HCT116 (cell line): Measurements from ENCODE around the gene BRIP1. TPM values are rescaled to one million over a fixed set of nuclear protein-coding genes. Genes with fewer than 3 reads are reported as not detected.

Experiments
- ATAC-seq: fragments of 200-7000 bp; cut with Tn5 transposase; 2 replicates; pipeline ENCODE4 v1.9.1; 2020; ENCODE audit warnings: mild to moderate bottlenecking, moderate library complexity
- BruUV-seq: library from RNA; stranded (reverse); fragments of 400-500 nt; replicated peaks from 2 replicates; lab custom pipeline; 2021; lab: Mats Ljungman, UMichigan
- CTCF ChIA-PET: fragments of 300-600 bp; sonication (Branson Sonifier 250); formaldehyde crosslinking; loops from one replicate; lab custom pipeline; 2021; ENCODE audit warnings: antibody characterized with exemption; lab: Charles Lee
- POLR2A ChIA-PET: fragments of 300-600, 350-600 bp; sonication (Branson Sonifier 250); formaldehyde crosslinking; loops from one replicate; lab custom pipeline; 2021; ENCODE audit warnings: antibody characterized with exemption; lab: Charles Lee
- RAD21 ChIA-PET, 2 experiments: fragments of 300-600 bp; sonication (Branson Sonifier 250); formaldehyde crosslinking; loops; one replicate each; lab custom pipeline; 2023; ENCODE audit warnings: low total read pairs in 2 of 2; ENCODE audit not compliant: uncharacterized antibody in 2 of 2, unreplicated experiment in 2 of 2, low non-redundant PET in 1 of 2; lab: Charles Lee
- DNase-seq: peaks from one replicate; pipeline ENCODE4 v3.0.0-alpha.2; 2010; ENCODE audit warnings: low read depth, low spot score
- H2AFZ ChIP-seq: fragments of 200-600 bp; shearing (Covaris generic), sonication (generic); 2 replicates; pipeline ENCODE4 v1.6.1; 2017; ENCODE audit warnings: low read depth, mixed run types, mixed read lengths, antibody characterized with exemption, low read length; ENCODE audit not compliant: poor library complexity, severe bottlenecking
- H3K27ac ChIP-seq: 2 replicates; pipeline ENCODE4 v1.5.1; 2012; ENCODE audit warnings: low read depth, low read length
- H3K27me3 ChIP-seq: fragments of 200-600 bp; sonication (generic); 2 replicates; pipeline ENCODE4 v1.6.1; 2016; ENCODE audit warnings: mixed run types, low read length, mixed read lengths; ENCODE audit not compliant: insufficient read depth
- H3K36me3 ChIP-seq, 2 experiments: fragments of 200-500 bp in 1 of 2; fragments of 200-600 bp in 1 of 2; sonication (Bioruptor generic) in 1 of 2; sonication (generic) in 1 of 2; 2 replicates each; pipeline versions ENCODE4 v1.5.1 to v1.6.1; 2014 to 2016; ENCODE audit warnings: low read length in 2 of 2, inconsistent platforms in 1 of 2, mixed read lengths in 1 of 2, mixed run types in 1 of 2; ENCODE audit not compliant: insufficient read depth in 2 of 2, control insufficient read depth in 1 of 2
- H3K4me1 ChIP-seq, 2 experiments: fragments of 200-600 bp in 1 of 2; sonication (generic) in 1 of 2; 2 replicates each; pipeline versions ENCODE4 v1.5.1 to v1.6.1; 2012 to 2017; ENCODE audit warnings: low read length in 2 of 2, inconsistent platforms in 1 of 2, mild to moderate bottlenecking in 1 of 2, mixed read lengths in 1 of 2, mixed run types in 1 of 2, moderate library complexity in 1 of 2; ENCODE audit not compliant: insufficient read depth in 2 of 2, control insufficient read depth in 1 of 2
- H3K4me2 ChIP-seq: fragments of 200-600 bp; sonication (generic); 2 replicates; pipeline ENCODE4 v1.6.1; 2017; ENCODE audit warnings: mixed run types, low read length, mixed read lengths
- H3K4me3 ChIP-seq, 2 experiments: fragments of 200-600 bp in 1 of 2; sonication (generic) in 1 of 2; replicated peaks in 1 of 2; 2 replicates each; pipeline ENCODE4 v1.5.1; 2011 to 2016; ENCODE audit warnings: low read length in 2 of 2, control low read depth in 1 of 2, low read depth in 1 of 2, mild to moderate bottlenecking in 1 of 2, mixed read lengths in 1 of 2, mixed run types in 1 of 2
- H3K79me2 ChIP-seq: fragments of 200-600 bp; sonication (generic); 2 replicates; pipeline ENCODE4 v1.6.1; 2017; ENCODE audit warnings: mild to moderate bottlenecking, mixed run types, low read length, moderate library complexity, mixed read lengths; ENCODE audit not compliant: insufficient read depth
- H3K9ac ChIP-seq: fragments of 200-600 bp; sonication (generic); 2 replicates; pipeline ENCODE4 v1.6.1; 2016; ENCODE audit warnings: low read length, mixed read lengths
- H3K9me2 ChIP-seq: fragments of 200-600 bp; sonication (generic), shearing (Covaris generic); 2 replicates; pipeline ENCODE4 v1.6.1; 2017; ENCODE audit warnings: mixed run types, mild to moderate bottlenecking, moderate library complexity; ENCODE audit not compliant: insufficient read depth
- H3K9me3 ChIP-seq, 2 experiments: fragments of 200-500 bp in 1 of 2; fragments of 200-600 bp in 1 of 2; sonication (Bioruptor generic) in 1 of 2; sonication (generic) in 1 of 2; 2 replicates each; pipeline ENCODE4 v1.6.1; 2014 to 2017; ENCODE audit warnings: low read length in 2 of 2, mixed read lengths in 2 of 2, inconsistent platforms in 1 of 2, low read depth in 1 of 2, mild to moderate bottlenecking in 1 of 2, mixed run types in 1 of 2, moderate library complexity in 1 of 2; ENCODE audit not compliant: control insufficient read depth in 1 of 2, insufficient read depth in 1 of 2
- H4K20me1 ChIP-seq: fragments of 200-600 bp; sonication (generic), shearing (Covaris generic); 2 replicates; pipeline ENCODE4 v1.6.1; 2017; ENCODE audit warnings: mixed run types, mild to moderate bottlenecking, moderate library complexity; ENCODE audit not compliant: insufficient read depth
- CBX3 ChIP-seq: IDR thresholded peaks from 2 replicates; pipeline ENCODE4 v1.6.1; 2012; ENCODE audit warnings: low read depth
- CEBPB ChIP-seq: IDR thresholded peaks from 2 replicates; pipeline ENCODE4 v1.6.1; 2012; ENCODE audit warnings: low read depth
- EGR1 ChIP-seq: IDR thresholded peaks from 2 replicates; pipeline ENCODE4 v1.6.1; 2012; ENCODE audit warnings: low read depth
- ELF1 ChIP-seq: IDR thresholded peaks from 2 replicates; pipeline ENCODE4 v1.6.1; 2012; ENCODE audit warnings: low read depth, borderline replicate concordance
- EZH2 ChIP-seq: fragments of 200-600 bp; sonication (generic); IDR thresholded peaks from 2 replicates; pipeline ENCODE4 v1.6.1; 2017; ENCODE audit warnings: antibody characterized with exemption, mixed run types
- FOSL1 ChIP-seq: IDR thresholded peaks from 2 replicates; pipeline ENCODE4 v1.6.1; 2012; ENCODE audit warnings: low read depth
- JUND ChIP-seq: IDR thresholded peaks from 2 replicates; pipeline ENCODE4 v1.6.1; 2012
- RAD21 ChIP-seq: IDR thresholded peaks from 2 replicates; pipeline ENCODE4 v1.6.1; 2012; ENCODE audit warnings: low read depth, mild to moderate bottlenecking
- SIN3A ChIP-seq: IDR thresholded peaks from 2 replicates; pipeline ENCODE4 v1.6.1; 2012; ENCODE audit warnings: low read depth
- SP1 ChIP-seq: IDR thresholded peaks from 2 replicates; pipeline ENCODE4 v1.6.1; 2012; ENCODE audit warnings: low read depth
- SRF ChIP-seq: IDR thresholded peaks from 2 replicates; pipeline ENCODE4 v1.6.1; 2012; ENCODE audit warnings: low read depth
- TCF7L2 ChIP-seq: IDR thresholded peaks from 2 replicates; pipeline ENCODE4 v1.7.0; 2011; ENCODE audit warnings: borderline replicate concordance, inconsistent platforms; ENCODE audit not compliant: insufficient read depth, insufficient read length; ENCODE audit errors: extremely low read depth
- YY1 ChIP-seq: IDR thresholded peaks from 2 replicates; pipeline ENCODE4 v1.6.1; 2011; ENCODE audit warnings: low read length, low read depth, moderate library complexity, mild to moderate bottlenecking; ENCODE audit not compliant: insufficient replicate concordance; ENCODE audit errors: extremely low read depth
- intact Hi-C: fragments of 100-400 bp; cut with micrococcal nuclease; formaldehyde crosslinking; loops from 2 replicates; pipeline ENCODE4 v1.10.0; 2022
- total RNA-seq: library from RNA; stranded (reverse); gene quantifications from one replicate; pipeline ENCODE4 v1.2.1, GENCODE V29; 2021; ENCODE audit not compliant: unreplicated experiment
- TF ChIP-seq, protein P1 (sequence below): IDR thresholded peaks from 2 replicates; pipeline ENCODE4 v1.6.1; 2012; ENCODE audit warnings: low read depth
- TF ChIP-seq, protein P2 (sequence below): IDR thresholded peaks from 2 replicates; pipeline ENCODE4 v1.6.1; 2012
- TF ChIP-seq, protein P3 (sequence below): IDR thresholded peaks from 2 replicates; pipeline ENCODE4 v1.6.1; 2011; ENCODE audit warnings: mild to moderate bottlenecking, low read length, moderate library complexity; ENCODE audit not compliant: insufficient replicate concordance; ENCODE audit errors: extremely low read depth

BRIP1 gene
- total RNA-seq, 1 experiment from 2014 or later = 22.2 TPM

DNA sequence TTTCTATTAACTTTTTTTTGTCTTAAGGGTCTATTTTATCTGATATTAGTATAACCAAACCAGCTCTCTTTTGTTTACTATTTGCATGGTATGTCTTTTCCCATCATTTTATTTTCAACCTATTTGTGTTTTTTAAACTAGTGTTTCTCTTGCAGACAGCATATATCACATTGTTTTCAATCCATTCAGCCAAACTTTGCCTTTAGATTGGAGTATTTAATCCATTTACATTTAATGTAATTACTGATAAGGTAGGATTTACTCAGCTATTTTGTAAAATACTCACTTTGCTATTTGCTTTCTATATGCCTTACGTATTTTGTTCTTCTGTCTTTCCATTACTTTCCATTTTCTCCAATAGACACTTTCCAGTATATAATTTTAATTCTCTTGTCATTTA lies 164.3 kb downstream of the BRIP1 start:
- intact Hi-C loops = no loop called here
- CTCF ChIA-PET = no interaction called here

DNA sequence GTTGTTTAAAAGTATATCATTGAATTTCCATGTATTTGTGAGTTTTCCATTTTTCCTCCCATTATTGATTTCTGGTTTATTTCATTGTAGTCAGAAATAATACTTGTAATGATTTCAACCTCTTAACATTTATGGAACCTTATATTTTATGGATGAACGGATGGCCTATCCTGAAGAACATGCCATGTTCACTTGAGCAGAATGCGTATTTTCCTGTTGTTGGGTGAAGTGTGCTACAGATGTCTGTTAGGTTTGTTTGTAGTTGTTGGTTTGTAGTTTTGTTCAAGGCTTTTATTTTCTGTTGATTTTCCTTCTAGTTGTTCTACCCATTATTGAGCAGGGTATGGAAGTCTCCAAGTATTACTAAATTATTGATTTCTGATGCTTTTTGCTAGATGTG lies 165.1 kb downstream of the BRIP1 start:
- Histone ChIP-seq H3K27me3 (no peaks in the 10 kb centered on the region), H3K9ac (no peak overlapping the region), H3K79me2 (no peaks in the 10 kb centered on the region), H3K27ac (no peak overlapping the region), H3K9me2 (no peaks in the 10 kb centered on the region), H3K4me3 (no peak overlapping the region), H3K36me3 (no peaks in the 10 kb centered on the region), H2AFZ (no peak overlapping the region), H3K4me2 (no peak overlapping the region), H3K9me3 (peaks cover 7 to 27% of the 10 kb centered on the region in 2 experiments; a peak in 3 of 4 replicates), H4K20me1 (no peaks in the 10 kb centered on the region), H3K4me1 (no peaks in the 10 kb centered on the region)
- no TSS peak for BruUV-seq
- RAD21 ChIA-PET = no interaction called here
- intact Hi-C loops = no loop called here
- TF ChIP-seq EZH2 (no peak), YY1 (no peak), TCF7L2 (no peak), CEBPB (no peak), JUND (no peak), SIN3A (no peak), SRF (no peak), CBX3 (no peak), FOSL1 (no peak), RAD21 (no peak), EGR1 (no peak), ELF1 (no peak)
- TF ChIP-seq, protein P1, sequence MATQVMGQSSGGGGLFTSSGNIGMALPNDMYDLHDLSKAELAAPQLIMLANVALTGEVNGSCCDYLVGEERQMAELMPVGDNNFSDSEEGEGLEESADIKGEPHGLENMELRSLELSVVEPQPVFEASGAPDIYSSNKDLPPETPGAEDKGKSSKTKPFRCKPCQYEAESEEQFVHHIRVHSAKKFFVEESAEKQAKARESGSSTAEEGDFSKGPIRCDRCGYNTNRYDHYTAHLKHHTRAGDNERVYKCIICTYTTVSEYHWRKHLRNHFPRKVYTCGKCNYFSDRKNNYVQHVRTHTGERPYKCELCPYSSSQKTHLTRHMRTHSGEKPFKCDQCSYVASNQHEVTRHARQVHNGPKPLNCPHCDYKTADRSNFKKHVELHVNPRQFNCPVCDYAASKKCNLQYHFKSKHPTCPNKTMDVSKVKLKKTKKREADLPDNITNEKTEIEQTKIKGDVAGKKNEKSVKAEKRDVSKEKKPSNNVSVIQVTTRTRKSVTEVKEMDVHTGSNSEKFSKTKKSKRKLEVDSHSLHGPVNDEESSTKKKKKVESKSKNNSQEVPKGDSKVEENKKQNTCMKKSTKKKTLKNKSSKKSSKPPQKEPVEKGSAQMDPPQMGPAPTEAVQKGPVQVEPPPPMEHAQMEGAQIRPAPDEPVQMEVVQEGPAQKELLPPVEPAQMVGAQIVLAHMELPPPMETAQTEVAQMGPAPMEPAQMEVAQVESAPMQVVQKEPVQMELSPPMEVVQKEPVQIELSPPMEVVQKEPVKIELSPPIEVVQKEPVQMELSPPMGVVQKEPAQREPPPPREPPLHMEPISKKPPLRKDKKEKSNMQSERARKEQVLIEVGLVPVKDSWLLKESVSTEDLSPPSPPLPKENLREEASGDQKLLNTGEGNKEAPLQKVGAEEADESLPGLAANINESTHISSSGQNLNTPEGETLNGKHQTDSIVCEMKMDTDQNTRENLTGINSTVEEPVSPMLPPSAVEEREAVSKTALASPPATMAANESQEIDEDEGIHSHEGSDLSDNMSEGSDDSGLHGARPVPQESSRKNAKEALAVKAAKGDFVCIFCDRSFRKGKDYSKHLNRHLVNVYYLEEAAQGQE = no peak
- TF ChIP-seq, protein P2, sequence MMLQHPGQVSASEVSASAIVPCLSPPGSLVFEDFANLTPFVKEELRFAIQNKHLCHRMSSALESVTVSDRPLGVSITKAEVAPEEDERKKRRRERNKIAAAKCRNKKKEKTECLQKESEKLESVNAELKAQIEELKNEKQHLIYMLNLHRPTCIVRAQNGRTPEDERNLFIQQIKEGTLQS = no peak
- TF ChIP-seq, protein P3, sequence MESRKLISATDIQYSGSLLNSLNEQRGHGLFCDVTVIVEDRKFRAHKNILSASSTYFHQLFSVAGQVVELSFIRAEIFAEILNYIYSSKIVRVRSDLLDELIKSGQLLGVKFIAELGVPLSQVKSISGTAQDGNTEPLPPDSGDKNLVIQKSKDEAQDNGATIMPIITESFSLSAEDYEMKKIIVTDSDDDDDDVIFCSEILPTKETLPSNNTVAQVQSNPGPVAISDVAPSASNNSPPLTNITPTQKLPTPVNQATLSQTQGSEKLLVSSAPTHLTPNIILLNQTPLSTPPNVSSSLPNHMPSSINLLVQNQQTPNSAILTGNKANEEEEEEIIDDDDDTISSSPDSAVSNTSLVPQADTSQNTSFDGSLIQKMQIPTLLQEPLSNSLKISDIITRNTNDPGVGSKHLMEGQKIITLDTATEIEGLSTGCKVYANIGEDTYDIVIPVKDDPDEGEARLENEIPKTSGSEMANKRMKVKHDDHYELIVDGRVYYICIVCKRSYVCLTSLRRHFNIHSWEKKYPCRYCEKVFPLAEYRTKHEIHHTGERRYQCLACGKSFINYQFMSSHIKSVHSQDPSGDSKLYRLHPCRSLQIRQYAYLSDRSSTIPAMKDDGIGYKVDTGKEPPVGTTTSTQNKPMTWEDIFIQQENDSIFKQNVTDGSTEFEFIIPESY = no peak
- CTCF ChIA-PET = no interaction called here
- no peak for ATAC-seq
- POLR2A ChIA-PET = no interaction called here
- DNase-seq = no peak

More for the DNA sequence above, 164.3 kb downstream of the BRIP1 start:
- H3K27me3 ChIP-seq = no peaks in the 10 kb centered on the region
- DNase-seq (no peak), ATAC-seq (no peak)
- peaks cover 7 to 27% of the 10 kb centered on the region in 2 experiments; a peak in 3 of 4 replicates for H3K9me3 ChIP-seq
- TF ChIP-seq SP1 (no peak), ELF1 (no peak), CBX3 (peak; percentile 47; the same call in 1 of the 2 replicates)
- no TSS peak for BruUV-seq
- ChIA-PET POLR2A (no interaction called here), RAD21 (no interaction called here)
- H4K20me1 ChIP-seq = no peaks in the 10 kb centered on the region
- no peaks in the 10 kb centered on the region for H3K9me2 ChIP-seq
- H3K4me1 ChIP-seq = no peaks in the 10 kb centered on the region
- no peak overlapping the region for H2AFZ ChIP-seq
- no peak overlapping the region for H3K4me2 ChIP-seq
- no peak overlapping the region for H3K4me3 ChIP-seq
- H3K27ac ChIP-seq = no peak overlapping the region
- no peaks in the 10 kb centered on the region for H3K79me2 ChIP-seq
- H3K36me3 ChIP-seq = no peaks in the 10 kb centered on the region
- no peak overlapping the region for H3K9ac ChIP-seq
